Measurements from ENCODE around the gene ASXL1.

The ASXL1 gene

DNA sequence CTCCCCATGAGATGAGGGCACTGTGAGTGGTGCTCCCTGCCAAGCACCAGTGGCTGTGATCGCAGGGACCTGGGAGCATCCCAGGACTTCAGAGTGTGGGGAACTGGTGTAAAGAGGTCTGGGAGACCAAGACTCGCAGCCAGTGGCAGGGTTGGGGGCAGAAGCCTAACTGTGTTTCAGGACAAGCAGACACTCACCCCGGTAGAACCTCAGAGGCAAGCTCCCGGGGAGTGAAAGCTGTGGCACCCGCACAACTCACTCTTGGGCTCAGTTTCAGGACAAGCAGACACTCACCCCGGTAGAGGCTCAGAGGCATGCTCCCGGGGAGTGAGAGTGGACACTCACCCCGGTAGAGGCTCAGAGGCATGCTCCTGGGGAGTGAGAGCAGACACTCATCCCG lies 112.8 kb downstream of the ASXL1 start:
- no peak for DNase-seq (ENCODE audit: extremely low read depth, insufficient read length)
- no peaks in the 10 kb centered on the region for H3K27me3 ChIP-seq (replicated peaks; ENCODE audit: control insufficient read depth, insufficient read depth, low read length)
- peaks cover 8% of the 10 kb centered on the region for H3K36me3 ChIP-seq (ENCODE audit: control insufficient read depth, insufficient read depth, low read length)
- TF ChIP-seq, protein P1, sequence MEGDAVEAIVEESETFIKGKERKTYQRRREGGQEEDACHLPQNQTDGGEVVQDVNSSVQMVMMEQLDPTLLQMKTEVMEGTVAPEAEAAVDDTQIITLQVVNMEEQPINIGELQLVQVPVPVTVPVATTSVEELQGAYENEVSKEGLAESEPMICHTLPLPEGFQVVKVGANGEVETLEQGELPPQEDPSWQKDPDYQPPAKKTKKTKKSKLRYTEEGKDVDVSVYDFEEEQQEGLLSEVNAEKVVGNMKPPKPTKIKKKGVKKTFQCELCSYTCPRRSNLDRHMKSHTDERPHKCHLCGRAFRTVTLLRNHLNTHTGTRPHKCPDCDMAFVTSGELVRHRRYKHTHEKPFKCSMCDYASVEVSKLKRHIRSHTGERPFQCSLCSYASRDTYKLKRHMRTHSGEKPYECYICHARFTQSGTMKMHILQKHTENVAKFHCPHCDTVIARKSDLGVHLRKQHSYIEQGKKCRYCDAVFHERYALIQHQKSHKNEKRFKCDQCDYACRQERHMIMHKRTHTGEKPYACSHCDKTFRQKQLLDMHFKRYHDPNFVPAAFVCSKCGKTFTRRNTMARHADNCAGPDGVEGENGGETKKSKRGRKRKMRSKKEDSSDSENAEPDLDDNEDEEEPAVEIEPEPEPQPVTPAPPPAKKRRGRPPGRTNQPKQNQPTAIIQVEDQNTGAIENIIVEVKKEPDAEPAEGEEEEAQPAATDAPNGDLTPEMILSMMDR (IDR thresholded peaks at IDR 0.05; ENCODE audit: insufficient read depth, low read length, poor library complexity, severe bottlenecking) = no peak
- no peak overlapping the region for H3K4me3 ChIP-seq (replicated peaks; ENCODE audit: low read depth, low read length)

DNA sequence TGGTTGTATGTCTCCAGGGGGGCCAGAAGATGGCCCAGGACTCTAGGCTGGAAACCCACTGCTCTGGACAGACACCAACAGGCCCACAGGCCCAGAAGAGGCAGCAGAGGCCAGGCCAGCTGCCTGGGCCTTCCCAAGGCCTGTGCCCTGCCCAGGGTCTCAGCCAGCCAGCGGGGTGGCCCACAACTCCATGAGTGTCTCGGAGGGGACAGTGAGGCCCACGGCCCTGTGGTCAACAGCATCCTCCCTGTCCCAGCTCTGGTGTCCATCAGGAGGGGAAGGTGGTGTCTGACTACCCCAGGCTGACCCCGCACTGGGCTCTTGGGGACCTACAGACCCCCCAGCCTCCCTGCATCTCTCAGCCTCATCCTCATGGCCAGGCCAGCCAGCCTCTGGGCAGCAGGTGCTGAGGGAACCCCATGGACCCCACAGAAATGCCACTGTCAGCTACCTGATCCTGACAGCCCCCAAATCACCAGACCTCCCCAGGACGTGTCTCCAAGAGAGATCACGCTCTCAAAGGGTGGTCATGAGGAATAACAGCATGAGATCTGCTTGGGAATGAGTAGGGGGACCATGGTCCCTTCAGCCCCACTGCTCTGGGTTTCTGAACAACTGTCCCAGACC lies 114.6 kb downstream of the ASXL1 start:
- H3K4me3 ChIP-seq (replicated peaks; ENCODE audit: low read depth, low read length) = no peak overlapping the region
- DNase-seq (ENCODE audit: extremely low read depth, insufficient read length) = no peak
- H3K27me3 ChIP-seq (replicated peaks; ENCODE audit: control insufficient read depth, insufficient read depth, low read length) = no peaks in the 10 kb centered on the region
- TF ChIP-seq, protein P1 (IDR thresholded peaks at IDR 0.05; ENCODE audit: insufficient read depth, low read length, poor library complexity, severe bottlenecking) = no peak
- H3K36me3 ChIP-seq (ENCODE audit: control insufficient read depth, insufficient read depth, low read length) = peaks cover 8% of the 10 kb centered on the region

DNA sequence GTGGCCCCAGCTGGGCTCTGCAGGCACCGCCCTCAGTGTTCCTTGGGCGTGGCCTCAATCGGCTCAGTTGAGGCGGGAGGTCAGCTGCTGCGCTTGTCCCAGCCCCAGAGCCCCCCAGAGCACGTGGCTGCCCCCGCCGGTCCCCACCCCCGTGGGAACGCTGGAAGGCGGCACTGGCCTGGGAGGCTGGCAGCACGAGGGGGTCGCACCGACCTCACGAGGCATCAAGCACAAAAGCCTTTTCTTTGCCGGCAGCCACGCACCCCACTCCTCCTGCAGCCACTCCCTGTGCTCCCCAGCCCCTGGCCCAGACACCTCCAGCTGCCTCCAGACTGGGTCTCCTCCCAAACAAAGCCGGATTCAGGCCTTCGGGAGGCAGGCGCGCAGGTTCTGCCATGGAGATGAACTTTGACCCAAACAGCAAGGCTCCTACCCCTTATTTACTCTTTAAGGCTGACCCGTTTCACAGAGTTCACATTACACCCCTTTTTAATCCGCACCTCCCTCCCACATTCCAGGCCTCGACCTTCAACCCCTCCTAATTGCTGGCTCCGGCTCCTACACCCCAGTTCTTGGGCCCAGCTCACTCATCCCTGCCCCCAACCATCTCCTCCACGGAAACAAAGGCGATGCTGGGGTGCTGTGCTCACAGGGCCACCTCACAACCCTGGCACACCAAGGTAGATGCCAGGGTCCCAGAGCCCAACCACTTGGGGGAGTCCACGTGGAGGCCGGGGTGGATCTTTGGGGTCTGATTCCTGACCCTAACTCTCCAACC lies 115.3 kb downstream of the ASXL1 start:
- TF ChIP-seq, protein P1 (IDR thresholded peaks at IDR 0.05; ENCODE audit: insufficient read depth, low read length, poor library complexity, severe bottlenecking) = no peak
- H3K4me3 ChIP-seq (replicated peaks; ENCODE audit: low read depth, low read length) = no peak overlapping the region
- no peaks in the 10 kb centered on the region for H3K27me3 ChIP-seq (replicated peaks; ENCODE audit: control insufficient read depth, insufficient read depth, low read length)
- no peak for DNase-seq (ENCODE audit: extremely low read depth, insufficient read length)
- peaks cover 8% of the 10 kb centered on the region for H3K36me3 ChIP-seq (ENCODE audit: control insufficient read depth, insufficient read depth, low read length)

DNA sequence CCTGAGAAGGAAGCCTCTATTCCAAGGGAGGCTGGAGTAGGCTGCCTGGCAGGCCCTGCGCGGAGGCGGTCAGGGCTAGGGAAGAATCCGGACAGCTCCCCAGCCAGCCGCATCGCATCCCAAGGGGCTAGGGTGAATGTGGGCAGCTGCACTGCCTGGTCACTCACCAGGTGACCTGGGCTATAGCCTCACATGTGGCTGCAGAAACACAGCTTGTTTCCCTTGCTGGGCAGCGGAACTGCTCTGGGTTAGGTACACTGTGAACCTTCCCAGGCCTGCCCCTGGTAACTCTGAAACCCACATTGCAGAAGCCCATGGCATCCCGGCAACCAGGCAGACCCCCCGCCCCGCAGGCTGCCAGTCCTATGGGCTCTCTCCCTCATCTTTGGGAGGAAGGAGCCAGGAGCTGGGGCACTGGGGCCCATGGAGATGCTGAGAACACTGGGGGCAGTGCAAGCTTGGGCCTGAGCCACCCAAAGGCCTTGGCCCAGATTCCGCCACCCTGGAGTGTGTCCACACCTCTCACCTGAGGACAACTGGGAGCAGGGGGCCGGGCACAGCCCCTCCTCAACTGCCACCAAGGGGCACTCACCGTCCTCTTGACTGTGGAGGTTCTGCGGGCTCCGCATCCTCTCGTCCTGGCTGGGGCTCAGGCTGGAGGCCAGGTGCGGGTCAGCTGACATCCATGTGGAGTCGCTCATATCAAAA lies 116.0 kb downstream of the ASXL1 start:
- DNase-seq (ENCODE audit: extremely low read depth, insufficient read length) = no peak
- TF ChIP-seq, protein P1 (IDR thresholded peaks at IDR 0.05; ENCODE audit: insufficient read depth, low read length, poor library complexity, severe bottlenecking) = no peak
- H3K27me3 ChIP-seq (replicated peaks; ENCODE audit: control insufficient read depth, insufficient read depth, low read length) = no peaks in the 10 kb centered on the region
- peaks cover 8% of the 10 kb centered on the region for H3K36me3 ChIP-seq (ENCODE audit: control insufficient read depth, insufficient read depth, low read length)
- no peak overlapping the region for H3K4me3 ChIP-seq (replicated peaks; ENCODE audit: low read depth, low read length)

DNA sequence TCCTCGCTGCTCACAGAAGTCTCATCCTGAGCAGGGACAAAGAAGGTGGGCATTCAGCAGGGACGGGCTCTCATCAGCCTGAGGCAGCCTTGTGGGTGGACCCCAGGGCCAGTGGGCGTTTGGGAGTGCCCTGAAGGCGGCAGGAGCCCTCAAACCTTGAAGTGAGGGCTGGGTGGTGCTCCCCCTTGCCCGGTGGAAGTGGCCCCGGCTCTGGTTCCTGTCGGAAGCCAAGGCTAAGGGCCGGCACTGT lies 116.5 kb downstream of the ASXL1 start:
- Histone ChIP-seq H3K36me3 (ENCODE audit: control insufficient read depth, insufficient read depth, low read length) (peaks cover 8% of the 10 kb centered on the region), H3K27me3 (replicated peaks; ENCODE audit: control insufficient read depth, insufficient read depth, low read length) (no peaks in the 10 kb centered on the region), H3K4me3 (replicated peaks; ENCODE audit: low read depth, low read length) (no peak overlapping the region)
- TF ChIP-seq, protein P1 (IDR thresholded peaks at IDR 0.05; ENCODE audit: insufficient read depth, low read length, poor library complexity, severe bottlenecking) = no peak
- no peak for DNase-seq (ENCODE audit: extremely low read depth, insufficient read length)
